RWPE1 (cell line): ENCODE data around the gene FAM187B.
"Not testable (repeated sequence)": the region's sequence is repeated elsewhere in the genome, so short reads cannot be mapped to it uniquely, and the experiment has no call there.

Experiments
- CTCF ChIA-PET: fragments of 350-600 bp; sonication (Branson Sonifier 250); formaldehyde crosslinking; extraction: SDS; loops from one replicate; lab custom pipeline; 2021; lab: Yijun Ruan, JAX
- POLR2A ChIA-PET: fragments of 400-600 bp; formaldehyde crosslinking; extraction: SDS; loops from one replicate; lab custom pipeline; 2020; ENCODE audit warnings: antibody characterized with exemption; ENCODE audit not compliant: low non-redundant PET; lab: Yijun Ruan, JAX
- DNase-seq: peaks from one replicate; pipeline ENCODE4 v3.0.0; 2012; ENCODE audit warnings: low spot score
- H3K27ac ChIP-seq: fragments of 450-650 bp; 2 replicates; pipeline ENCODE4 v1.5.1; 2017
- CTCF ChIP-seq: fragments of 450-650 bp; conservative IDR thresholded peaks from 2 replicates; pipeline ENCODE4 v1.5.1; 2017; ENCODE audit warnings: low read depth, mild to moderate bottlenecking

The FAM187B gene

GRCh38 chr19:35222373-35223015, 6.0 kb downstream of the FAM187B start:
- ChIA-PET CTCF (no interaction called here), POLR2A (no interaction called here)
- no peak for TF ChIP-seq CTCF
- H3K27ac ChIP-seq = no peak overlapping the region
- DNase-seq = no peak

GRCh38 chr19:35220973-35221590, 7.5 kb downstream of the FAM187B start:
- H3K27ac ChIP-seq, POLR2A ChIA-PET, CTCF ChIA-PET, DNase-seq: not testable (repeated sequence)

DNA sequence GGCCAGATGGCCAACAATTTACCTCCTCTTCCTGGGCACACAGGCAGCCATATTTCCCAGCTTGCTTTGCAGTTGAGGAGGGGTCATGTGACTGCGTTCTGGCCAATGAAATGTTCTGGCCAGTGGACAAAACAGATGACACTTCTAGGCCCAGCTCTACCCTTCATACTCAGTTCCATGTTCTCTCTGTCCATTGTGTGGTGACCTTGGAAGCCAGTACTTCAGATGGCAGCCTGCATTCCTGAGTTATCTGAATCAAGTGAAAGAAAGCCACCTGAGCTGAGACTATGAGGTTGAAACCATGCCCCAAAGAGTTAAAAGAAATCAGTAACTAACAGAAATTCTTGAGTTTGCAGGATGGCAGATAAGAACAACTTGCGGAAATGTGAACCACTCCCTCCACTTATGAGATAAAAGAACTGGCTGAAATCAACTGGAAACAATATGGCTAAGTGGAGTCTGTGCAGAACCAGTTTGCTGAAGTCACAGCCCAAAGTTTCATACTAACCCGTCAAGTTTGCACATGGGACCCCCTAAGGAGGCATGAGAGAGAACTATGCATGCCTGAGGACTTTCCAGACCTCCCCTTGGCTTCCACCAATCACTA, 8.1 kb downstream of the FAM187B start:
- no peak overlapping the region for H3K27ac ChIP-seq
- DNase-seq = no peak
- ChIA-PET POLR2A (no interaction called here), CTCF (no interaction called here)
- no peak for TF ChIP-seq CTCF

DNA sequence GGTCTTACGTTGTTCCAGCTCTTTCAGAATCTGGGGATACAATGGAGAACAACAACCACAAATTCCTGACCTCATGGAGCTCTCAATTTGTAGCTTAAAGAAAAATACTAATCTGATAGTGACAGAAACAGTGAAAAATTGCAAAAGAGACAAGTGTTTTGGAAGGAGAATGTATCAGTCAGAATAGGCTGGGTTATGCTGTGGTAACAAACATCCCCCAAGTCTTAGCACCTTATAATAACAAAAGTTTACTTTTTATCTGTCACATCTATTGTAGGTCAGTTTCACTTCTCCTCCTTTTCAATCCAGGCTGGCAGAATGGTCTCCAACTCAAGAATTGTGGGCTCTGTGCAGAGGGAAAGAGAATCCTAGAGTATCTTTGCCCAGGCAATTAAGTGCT, 9.5 kb downstream of the FAM187B start:
- ChIA-PET POLR2A (no interaction called here), CTCF (no interaction called here)
- TF ChIP-seq CTCF = no peak
- H3K27ac ChIP-seq = no peak overlapping the region
- no peak for DNase-seq

DNA sequence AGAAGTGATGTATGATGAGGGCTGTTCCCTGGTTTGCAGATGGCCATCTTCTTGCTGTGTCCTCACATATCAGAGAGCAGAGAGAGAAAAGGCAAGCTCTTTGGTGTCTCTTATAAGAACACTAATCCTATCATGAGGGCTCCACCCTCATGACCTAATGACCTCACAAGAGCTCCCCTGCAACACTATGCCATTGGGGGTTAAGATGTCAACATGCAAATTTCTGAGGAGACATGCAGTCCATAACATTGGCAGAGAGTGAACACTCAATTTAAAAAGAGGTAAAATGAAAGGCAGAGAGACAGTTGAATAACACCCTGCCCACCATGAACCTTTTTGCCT, 10.9 kb downstream of the FAM187B start:
- no peak for TF ChIP-seq CTCF
- DNase-seq = no peak
- CTCF ChIA-PET = no interaction called here
- POLR2A ChIA-PET = no interaction called here
- H3K27ac ChIP-seq = no peak overlapping the region

DNA sequence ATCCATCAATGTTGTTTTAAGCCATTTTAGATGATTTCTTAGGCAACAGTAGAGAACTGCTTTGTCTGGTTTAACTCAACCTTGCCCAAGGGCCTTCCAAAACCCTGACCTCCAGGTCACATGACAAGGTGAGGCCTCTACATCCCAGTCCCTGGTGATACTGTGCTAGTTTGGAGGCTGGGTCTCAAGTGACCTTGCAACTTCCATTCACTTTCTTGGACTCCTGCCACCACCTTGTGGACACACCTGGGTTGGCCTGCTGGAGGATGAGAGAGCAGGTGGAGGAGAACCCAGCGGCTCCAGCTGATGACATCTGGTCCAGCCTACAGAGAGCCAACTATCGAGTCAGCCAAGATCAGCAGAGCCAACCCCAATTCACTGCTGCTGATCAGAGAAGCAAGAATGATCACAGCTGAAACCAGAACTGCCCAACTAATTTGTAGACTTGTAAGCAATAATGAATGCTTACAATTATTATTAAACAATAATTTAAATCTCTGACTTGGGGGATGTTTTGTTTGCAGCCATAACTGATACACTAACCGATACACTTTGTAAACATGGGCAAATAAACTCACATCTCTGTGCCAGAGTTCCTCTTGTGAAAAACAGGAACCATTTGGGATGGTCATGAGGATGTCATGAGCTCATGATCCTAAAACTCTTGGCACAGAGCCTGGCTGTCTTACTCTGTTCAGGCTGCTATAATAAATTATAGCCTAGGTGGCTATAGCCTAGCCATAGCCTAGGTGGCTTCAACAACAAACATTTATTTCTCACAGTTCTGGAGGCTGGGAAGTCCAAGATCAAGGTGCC, 11.5 kb downstream of the FAM187B start:
- ChIA-PET POLR2A (interaction anchor here (0.6 kb wide), 1 partner anchor 514 kb away, joined by 3 read pairs; no protein-coding TSS in a partner anchor), CTCF (no interaction called here)
- H3K27ac ChIP-seq = no peak overlapping the region
- no peak for DNase-seq
- TF ChIP-seq CTCF = no peak
